GM10248 (cell line): ENCODE results near the gene RHEB.

Experiments
- CTCF ChIA-PET: fragments of 300-600 bp; sonication (Branson Sonifier 250); formaldehyde crosslinking; extraction: SDS; loops from one replicate; lab custom pipeline; 2021; ENCODE audit warnings: antibody characterized with exemption; lab: Yijun Ruan, JAX
- POLR2A ChIA-PET: fragments of 350-650 bp; sonication (Branson Sonifier 250); formaldehyde crosslinking; extraction: SDS; loops from one replicate; lab custom pipeline; 2020; ENCODE audit warnings: antibody characterized with exemption; lab: Yijun Ruan, JAX
- DNase-seq: peaks from one replicate; pipeline ENCODE4 v3.0.0; 2012; ENCODE audit errors: extremely low spot score
- TF ChIP-seq, protein P1 (sequence below): IDR thresholded peaks from 2 replicates; pipeline ENCODE4 v1.5.1; 2012; ENCODE audit warnings: mild to moderate bottlenecking, low read depth; ENCODE audit errors: extremely low read depth, missing control alignments, control extremely low read depth

RHEB gene

DNA sequence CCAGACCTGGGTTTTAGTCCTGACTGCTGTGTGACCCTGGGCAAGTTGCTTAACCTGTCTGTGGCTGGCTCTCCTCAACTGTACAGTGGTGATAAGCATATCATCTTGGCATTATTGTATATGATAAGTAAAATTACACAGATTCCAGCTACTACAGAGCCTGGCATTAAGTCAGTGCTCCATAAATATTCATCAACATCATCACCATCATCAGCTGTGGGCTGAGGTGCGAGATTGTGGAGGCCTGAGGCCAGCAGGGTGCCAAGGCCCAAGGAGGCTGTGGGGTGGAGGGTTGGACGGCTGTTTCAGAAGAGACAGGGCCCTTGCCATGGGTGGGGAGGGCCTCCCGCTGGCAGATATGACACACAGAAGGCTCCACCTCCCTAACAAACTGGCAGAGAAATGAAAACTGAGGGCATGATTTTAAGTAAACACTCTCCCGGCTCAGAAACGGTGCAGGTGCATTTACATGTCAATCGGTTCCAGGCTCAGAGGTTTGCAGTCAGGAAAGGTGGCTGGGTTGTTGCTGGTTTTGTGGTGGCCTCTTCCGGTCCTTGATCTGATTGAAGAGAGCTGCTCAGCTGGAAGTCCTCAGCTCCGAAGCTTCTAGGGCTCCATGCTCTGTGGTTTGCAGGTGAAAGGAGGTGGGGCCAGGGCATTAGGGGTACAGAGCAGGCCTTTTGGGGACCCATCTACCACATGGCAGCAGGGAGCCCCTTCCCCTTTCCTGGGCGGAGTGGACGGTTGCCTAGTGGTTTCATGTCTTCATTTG lies 89.9 kb downstream of the RHEB start:
- peak; percentile 60 for DNase-seq
- TF ChIP-seq, protein P1, sequence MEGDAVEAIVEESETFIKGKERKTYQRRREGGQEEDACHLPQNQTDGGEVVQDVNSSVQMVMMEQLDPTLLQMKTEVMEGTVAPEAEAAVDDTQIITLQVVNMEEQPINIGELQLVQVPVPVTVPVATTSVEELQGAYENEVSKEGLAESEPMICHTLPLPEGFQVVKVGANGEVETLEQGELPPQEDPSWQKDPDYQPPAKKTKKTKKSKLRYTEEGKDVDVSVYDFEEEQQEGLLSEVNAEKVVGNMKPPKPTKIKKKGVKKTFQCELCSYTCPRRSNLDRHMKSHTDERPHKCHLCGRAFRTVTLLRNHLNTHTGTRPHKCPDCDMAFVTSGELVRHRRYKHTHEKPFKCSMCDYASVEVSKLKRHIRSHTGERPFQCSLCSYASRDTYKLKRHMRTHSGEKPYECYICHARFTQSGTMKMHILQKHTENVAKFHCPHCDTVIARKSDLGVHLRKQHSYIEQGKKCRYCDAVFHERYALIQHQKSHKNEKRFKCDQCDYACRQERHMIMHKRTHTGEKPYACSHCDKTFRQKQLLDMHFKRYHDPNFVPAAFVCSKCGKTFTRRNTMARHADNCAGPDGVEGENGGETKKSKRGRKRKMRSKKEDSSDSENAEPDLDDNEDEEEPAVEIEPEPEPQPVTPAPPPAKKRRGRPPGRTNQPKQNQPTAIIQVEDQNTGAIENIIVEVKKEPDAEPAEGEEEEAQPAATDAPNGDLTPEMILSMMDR: no peak
- CTCF ChIA-PET: interaction anchor here (0.6 to 1.7 kb wide), 2 partner anchors 18 to 212 kb away, joined by 3 to 10 read pairs; no protein-coding TSS in a partner anchor
- POLR2A ChIA-PET: no interaction called here

DNA sequence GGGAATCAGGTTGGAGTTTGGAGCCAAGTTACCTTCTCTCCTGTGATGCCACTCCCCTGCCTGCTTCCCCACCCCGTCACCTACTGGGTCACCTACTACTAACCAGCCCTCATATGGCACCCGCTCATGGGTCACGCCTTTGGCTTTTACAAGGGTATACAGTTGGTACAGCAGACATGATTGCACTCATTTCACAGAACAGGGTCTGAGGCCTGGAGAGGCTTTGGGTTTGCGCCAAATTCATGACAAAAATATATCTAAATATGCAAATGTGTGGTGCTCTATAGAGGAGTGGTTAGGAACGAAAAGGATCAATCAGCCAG lies 90.5 kb downstream of the RHEB start:
- no peak for DNase-seq
- POLR2A ChIA-PET: no interaction called here
- CTCF ChIA-PET: no interaction called here
- TF ChIP-seq, protein P1: no peak

DNA sequence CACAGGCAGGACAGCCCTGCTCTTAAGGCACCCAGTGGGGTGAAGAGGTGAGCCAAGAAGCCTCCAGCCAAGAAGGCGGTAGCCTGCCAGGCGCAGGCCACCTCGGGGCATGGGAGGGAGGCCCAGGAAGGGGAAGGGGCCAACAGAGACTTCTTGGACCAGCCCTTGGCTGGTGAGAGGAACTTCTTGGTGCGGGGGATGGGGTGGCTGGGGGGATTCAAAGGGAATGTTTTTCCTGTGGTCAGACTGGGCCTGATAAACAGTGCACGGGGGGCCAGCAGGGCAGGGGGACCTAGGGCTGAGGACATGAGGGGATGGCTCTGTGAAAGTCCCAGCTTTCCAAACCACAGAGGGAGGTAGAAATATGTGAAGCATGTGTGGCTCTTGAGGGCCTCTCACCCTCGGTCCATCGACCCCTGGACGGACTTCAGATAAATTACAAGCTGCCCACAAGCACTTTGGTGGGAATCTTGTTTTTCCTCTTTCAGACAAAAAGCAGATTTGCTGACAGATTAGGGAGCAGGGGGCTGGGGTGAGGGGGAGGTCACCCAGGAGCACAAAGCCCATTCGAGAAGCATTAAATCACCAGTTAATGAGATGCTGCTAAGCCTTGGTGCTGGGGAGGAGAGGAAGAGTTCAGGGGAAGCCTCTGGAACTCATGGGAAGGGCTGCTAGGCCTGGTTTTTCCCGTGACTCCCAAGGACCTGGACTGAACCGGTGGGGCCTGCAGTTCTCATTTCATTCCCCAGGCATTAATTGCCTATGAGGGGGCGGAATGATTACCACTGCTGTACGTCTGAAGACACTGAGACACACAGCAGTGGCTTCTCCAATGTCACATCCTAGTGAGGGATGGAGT lies 91.1 kb downstream of the RHEB start:
- ChIA-PET POLR2A (no interaction called here), CTCF (no interaction called here)
- TF ChIP-seq, protein P1: no peak
- no peak for DNase-seq

DNA sequence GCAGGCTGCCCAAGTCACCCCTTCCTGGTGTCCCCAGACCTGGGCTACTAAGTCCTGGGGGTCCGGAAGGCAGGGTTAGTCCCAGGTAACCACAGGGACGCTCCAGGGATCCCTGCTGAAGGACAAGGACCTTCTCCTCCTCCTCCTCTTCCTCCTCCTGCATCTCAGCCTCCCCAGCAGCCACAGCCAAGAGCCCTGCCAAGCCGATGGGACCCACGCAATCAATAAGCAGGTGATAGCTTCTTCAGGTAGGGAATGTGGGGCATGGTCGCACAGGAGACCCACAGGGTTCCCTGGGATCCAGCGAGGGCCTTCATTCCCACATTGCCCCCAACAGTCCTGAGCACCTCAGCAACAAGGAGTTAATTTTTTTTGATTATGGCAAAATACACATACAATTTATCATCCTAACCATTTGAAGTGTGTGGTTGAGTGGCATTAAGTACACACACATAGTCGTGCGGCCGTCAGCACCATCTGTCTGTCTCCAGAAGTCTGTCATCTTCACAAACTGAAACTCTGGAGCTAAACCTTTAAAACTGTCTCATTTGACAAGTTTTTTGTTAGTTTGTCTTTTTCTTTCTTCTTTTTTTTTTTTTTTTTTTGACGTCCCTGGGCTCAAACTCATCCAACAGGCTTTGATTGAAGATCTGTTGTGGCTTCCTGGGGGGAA lies 91.9 kb downstream of the RHEB start:
- no peak for DNase-seq
- ChIA-PET POLR2A (no interaction called here), CTCF (no interaction called here)
- TF ChIP-seq, protein P1: no peak

DNA sequence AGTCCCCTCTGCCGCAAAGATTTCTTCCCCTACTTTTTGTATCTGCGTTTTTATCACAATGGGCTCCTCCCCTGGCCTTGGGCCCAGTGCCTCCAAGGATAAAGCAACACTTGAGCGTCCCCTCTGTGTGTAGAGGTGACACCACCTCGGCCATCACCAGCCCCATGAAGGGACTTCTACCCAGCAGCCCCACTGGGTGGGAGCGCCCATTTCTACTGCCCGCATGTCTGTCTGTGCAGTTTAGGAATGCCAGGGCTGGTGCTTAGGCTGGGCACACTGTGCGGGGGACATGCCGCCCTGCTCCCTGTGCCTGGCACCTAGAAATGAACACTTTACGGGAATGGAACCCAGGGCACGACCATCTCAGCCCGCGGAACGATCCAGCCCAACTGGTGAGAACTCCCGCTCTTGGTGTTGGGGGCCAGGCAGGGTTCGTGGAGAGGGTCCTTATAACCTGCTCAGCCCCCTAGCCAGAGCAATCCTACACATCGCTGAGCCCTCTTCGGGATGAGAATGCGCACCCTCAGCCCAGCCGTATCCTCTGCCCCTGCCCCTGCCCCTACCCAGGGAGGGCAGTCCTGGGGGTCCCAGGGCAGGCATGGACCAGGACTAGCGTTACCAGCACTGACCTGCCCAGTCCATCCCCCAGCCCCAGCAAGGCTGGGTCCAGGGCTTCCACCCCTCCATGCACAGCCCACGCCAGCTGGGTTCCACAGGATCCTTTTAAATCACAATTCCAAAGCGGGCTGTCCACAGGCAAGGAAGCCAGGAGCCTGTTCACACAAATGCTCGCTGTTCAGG lies 92.6 kb downstream of the RHEB start:
- POLR2A ChIA-PET: no interaction called here
- CTCF ChIA-PET: no interaction called here
- TF ChIP-seq, protein P1: no peak
- no peak for DNase-seq

DNA sequence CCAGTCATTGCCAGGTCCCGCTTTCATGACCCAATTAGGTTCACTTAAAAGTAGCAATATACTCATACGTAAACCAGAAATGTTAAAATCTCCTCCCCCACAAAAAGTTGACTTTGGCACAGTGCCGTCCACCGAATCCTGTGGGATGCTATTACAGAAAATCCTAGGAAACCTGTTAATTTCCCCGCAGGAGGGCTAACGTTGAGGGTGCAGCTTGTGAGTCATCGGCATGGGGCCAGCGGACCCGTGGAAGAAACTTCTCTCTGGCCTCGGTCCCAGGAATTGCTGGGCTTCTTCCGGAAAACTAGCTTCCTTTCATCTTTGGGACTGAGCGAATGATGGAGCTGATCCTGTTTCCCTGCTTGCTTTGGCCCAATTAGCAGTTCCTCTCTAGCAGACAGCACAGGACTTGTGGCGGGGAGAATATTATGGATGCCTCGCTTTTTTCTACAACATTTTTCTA lies 93.2 kb downstream of the RHEB start:
- no peak for DNase-seq
- POLR2A ChIA-PET: no interaction called here
- TF ChIP-seq, protein P1: no peak
- CTCF ChIA-PET: no interaction called here
